Measurements from ENCODE around the gene MAPK1. TPM values are rescaled to one million over a fixed set of nuclear protein-coding genes. Genes with fewer than 3 reads are reported as not detected.
"Not testable (repeated sequence)": the region's sequence is repeated elsewhere in the genome, so short reads cannot be mapped to it uniquely, and the experiment has no call there.

Gene MAPK1
- total RNA-seq, 6 experiments from 2014 or later, result 140 to 178 (median 160) TPM

DNA sequence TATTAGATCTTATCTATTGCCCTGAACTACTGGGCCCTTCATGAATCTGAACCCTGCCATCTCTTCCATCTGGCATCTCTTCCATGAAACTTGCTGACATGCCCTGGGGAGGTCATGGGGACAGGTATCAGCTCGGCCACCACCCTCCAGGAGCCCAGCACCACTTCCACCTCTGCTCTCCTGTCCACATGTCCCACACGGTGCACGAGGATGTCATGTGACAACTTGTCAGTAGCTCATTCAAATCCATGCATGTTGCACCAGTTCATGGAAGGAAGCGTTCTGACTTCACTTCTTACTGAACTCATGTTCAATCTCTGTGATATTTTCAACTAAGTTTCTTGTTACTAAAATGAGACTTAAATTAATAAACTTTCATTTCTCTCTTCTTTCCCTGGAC is 148.4 kb downstream of the MAPK1 start:
- H3K36me3 Mint-ChIP-seq (ENCODE audit: low read depth), result no peaks in the 10 kb centered on the region
- no peaks in the 10 kb centered on the region for H3K9me3 Mint-ChIP-seq
- H3K4me1 Mint-ChIP-seq (ENCODE audit: low read depth), result peaks cover 16% of the 10 kb centered on the region
- no peak overlapping the region for H3K27ac Mint-ChIP-seq
- TF ChIP-seq, protein P1, sequence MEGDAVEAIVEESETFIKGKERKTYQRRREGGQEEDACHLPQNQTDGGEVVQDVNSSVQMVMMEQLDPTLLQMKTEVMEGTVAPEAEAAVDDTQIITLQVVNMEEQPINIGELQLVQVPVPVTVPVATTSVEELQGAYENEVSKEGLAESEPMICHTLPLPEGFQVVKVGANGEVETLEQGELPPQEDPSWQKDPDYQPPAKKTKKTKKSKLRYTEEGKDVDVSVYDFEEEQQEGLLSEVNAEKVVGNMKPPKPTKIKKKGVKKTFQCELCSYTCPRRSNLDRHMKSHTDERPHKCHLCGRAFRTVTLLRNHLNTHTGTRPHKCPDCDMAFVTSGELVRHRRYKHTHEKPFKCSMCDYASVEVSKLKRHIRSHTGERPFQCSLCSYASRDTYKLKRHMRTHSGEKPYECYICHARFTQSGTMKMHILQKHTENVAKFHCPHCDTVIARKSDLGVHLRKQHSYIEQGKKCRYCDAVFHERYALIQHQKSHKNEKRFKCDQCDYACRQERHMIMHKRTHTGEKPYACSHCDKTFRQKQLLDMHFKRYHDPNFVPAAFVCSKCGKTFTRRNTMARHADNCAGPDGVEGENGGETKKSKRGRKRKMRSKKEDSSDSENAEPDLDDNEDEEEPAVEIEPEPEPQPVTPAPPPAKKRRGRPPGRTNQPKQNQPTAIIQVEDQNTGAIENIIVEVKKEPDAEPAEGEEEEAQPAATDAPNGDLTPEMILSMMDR (IDR thresholded peaks at IDR 0.05), result no peak
- no peak overlapping the region for H3K4me3 Mint-ChIP-seq
- H3K27me3 Mint-ChIP-seq (ENCODE audit: insufficient read depth), result peaks cover 11% of the 10 kb centered on the region
- DNase-seq, result no peak

- Mint-ChIP-seq H3K4me3 (no peak overlapping the region), H3K27ac (no peak overlapping the region), H3K27me3 (ENCODE audit: insufficient read depth) (peaks cover 8% of the 10 kb centered on the region), H3K9me3 (no peaks in the 10 kb centered on the region), H3K4me1 (ENCODE audit: low read depth) (peaks cover 21% of the 10 kb centered on the region), H3K36me3 (ENCODE audit: low read depth) (no peaks in the 10 kb centered on the region)
- TF ChIP-seq, protein P1 (IDR thresholded peaks at IDR 0.05), result no peak
- no peak for DNase-seq
Measured at GRCh38 chr22:21718499-21718898, 148.9 kb downstream of the MAPK1 start.

DNA sequence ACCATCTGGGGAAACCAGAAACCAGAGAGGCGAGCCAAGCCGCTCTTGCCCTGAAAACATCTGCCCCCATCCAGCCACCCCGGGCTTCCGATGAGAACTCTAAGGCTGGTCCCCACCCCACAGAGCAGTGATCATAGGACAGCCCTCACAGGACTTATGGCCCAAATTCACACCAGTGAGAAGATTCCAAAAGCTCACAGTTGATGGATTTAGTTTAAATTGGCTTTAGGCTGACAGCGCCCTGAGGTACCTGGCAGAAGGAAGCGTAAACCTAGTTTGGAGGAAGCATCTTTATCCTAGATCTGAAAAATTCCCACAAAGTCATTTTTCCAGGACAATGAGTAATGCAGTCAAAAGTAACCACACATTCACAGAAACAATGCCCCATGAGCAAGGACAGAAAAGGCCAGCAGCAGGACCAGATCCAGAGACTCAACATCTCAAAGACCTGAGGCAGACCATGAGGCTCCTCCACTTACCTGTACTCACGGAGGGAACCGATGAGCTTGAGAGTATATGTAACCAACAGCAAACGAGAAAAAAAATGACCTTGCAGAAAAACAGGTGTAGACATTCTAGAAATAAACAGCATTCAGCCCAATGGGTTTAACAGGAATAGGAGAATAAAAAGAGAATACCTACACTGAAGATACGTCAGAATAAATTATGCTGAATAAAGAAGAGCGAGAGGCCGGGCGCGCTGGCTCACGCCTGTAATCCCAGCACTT is 150.9 kb downstream of the MAPK1 start:
- H3K27me3 Mint-ChIP-seq (ENCODE audit: insufficient read depth); DNase-seq; H3K4me3 Mint-ChIP-seq; H3K36me3 Mint-ChIP-seq (ENCODE audit: low read depth); H3K9me3 Mint-ChIP-seq; H3K27ac Mint-ChIP-seq: not testable (repeated sequence)
- H3K4me1 Mint-ChIP-seq (ENCODE audit: low read depth), result peaks cover 29% of the 10 kb centered on the region

- H3K27ac Mint-ChIP-seq, result no peak overlapping the region
- H3K27me3 Mint-ChIP-seq (ENCODE audit: insufficient read depth), result peaks cover 8% of the 10 kb centered on the region
- no peaks in the 10 kb centered on the region for H3K9me3 Mint-ChIP-seq
- DNase-seq, result no peak
- TF ChIP-seq, protein P1 (IDR thresholded peaks at IDR 0.05), result no peak
- no peaks in the 10 kb centered on the region for H3K36me3 Mint-ChIP-seq (ENCODE audit: low read depth)
- peaks cover 37% of the 10 kb centered on the region for H3K4me1 Mint-ChIP-seq (ENCODE audit: low read depth)
- H3K4me3 Mint-ChIP-seq, result no peak overlapping the region
Measured at GRCh38 chr22:21714786-21715185, 152.7 kb downstream of the MAPK1 start.

GRCh38 chr22:21714059-21714770 is 153.2 kb downstream of the MAPK1 start:
- peaks cover 43% of the 10 kb centered on the region for H3K4me1 Mint-ChIP-seq (ENCODE audit: low read depth)
- H3K27me3 Mint-ChIP-seq (ENCODE audit: insufficient read depth), result peaks cover 5% of the 10 kb centered on the region
- DNase-seq, result no peak
- no peak overlapping the region for H3K4me3 Mint-ChIP-seq
- TF ChIP-seq, protein P1 (IDR thresholded peaks at IDR 0.05), result no peak
- H3K9me3 Mint-ChIP-seq, result no peaks in the 10 kb centered on the region
- no peak overlapping the region for H3K27ac Mint-ChIP-seq
- no peaks in the 10 kb centered on the region for H3K36me3 Mint-ChIP-seq (ENCODE audit: low read depth)

DNA sequence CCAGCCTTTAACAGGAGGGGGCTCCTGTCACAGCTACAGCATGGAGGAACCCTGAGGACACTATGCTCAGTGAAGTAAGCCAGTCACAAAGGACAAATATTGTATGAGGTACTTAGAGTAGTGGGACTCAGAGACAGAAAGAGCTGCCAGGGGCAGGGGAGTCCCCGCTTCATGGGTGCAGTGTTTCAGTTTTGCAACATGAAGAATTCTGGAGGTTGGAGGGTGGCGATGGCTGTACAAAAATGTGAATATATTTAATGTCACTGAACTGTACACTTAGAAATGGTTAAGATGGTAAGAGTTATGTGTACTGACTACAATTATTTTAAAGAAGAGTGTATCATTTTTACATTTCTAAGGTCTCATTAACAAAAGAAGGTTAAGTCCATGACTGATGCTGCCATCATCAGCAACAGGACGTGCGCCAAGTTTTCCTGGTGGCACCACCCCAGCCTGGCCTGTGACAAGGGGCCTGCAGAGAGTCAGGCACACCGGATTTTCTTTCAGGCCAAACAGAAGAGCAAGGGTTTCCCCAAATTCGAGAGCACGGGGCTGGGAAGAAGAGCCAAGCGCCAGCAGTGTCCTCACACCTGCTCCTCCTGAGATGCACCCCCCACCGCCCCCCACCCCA is 153.9 kb downstream of the MAPK1 start:
- no peak for DNase-seq
- TF ChIP-seq, protein P1 (IDR thresholded peaks at IDR 0.05), result peak; percentile 67
- no peak overlapping the region for H3K27ac Mint-ChIP-seq
- peaks cover 4% of the 10 kb centered on the region for H3K27me3 Mint-ChIP-seq (ENCODE audit: insufficient read depth)
- H3K4me3 Mint-ChIP-seq, result peak overlapping the region; percentile 48
- peaks cover 44% of the 10 kb centered on the region for H3K4me1 Mint-ChIP-seq (ENCODE audit: low read depth)
- no peaks in the 10 kb centered on the region for H3K9me3 Mint-ChIP-seq
- no peaks in the 10 kb centered on the region for H3K36me3 Mint-ChIP-seq (ENCODE audit: low read depth)
